Astrocyte (in vitro differentiated cells and primary cell): ENCODE measurements around the gene MAPK8IP3. TPM values are rescaled to one million over a fixed set of nuclear protein-coding genes. Genes with fewer than 3 reads are reported as not detected.

Experiments
- DNase-seq: peaks from one replicate; pipeline ENCODE4 v3.0.0-alpha.2; 2010; ENCODE audit warnings: low read depth
- FAIRE-seq: peaks from 2 replicates; lab custom pipeline; 2011; peaks lifted over from hg19 to GRCh38; lab: Jason Lieb, UNC
- H2AFZ ChIP-seq: 2 replicates; pipeline ENCODE4 v1.6.0; 2012; ENCODE audit warnings: low read depth, low read length, inconsistent platforms
- H3K27ac ChIP-seq: 2 replicates; pipeline ENCODE4 v1.5.1; 2011; ENCODE audit warnings: low read depth, low read length, inconsistent platforms
- H3K27me3 ChIP-seq: 2 replicates; pipeline ENCODE4 v1.6.0; 2011; ENCODE audit warnings: low read length, inconsistent platforms; ENCODE audit not compliant: insufficient read depth
- H3K36me3 ChIP-seq: 2 replicates; pipeline ENCODE4 v1.5.1; 2011; ENCODE audit warnings: low read length, inconsistent platforms; ENCODE audit not compliant: insufficient read depth
- H3K4me1 ChIP-seq: 2 replicates; pipeline ENCODE4 v1.5.1; 2011; ENCODE audit warnings: low read length, inconsistent platforms; ENCODE audit not compliant: insufficient read depth
- H3K4me2 ChIP-seq: 2 replicates; pipeline ENCODE4 v1.6.0; 2012; ENCODE audit warnings: low read length, inconsistent platforms
- H3K4me3 ChIP-seq: 2 replicates; pipeline ENCODE4 v1.5.1; 2011; ENCODE audit warnings: low read depth, mild to moderate bottlenecking, low read length, inconsistent platforms; ENCODE audit not compliant: insufficient read depth
- H3K79me2 ChIP-seq: 2 replicates; pipeline ENCODE4 v1.6.0; 2012; ENCODE audit warnings: mild to moderate bottlenecking, low read length, inconsistent platforms; ENCODE audit not compliant: insufficient read depth
- H3K9ac ChIP-seq: 2 replicates; pipeline ENCODE4 v1.6.0; 2012; ENCODE audit warnings: mild to moderate bottlenecking, low read length, inconsistent platforms
- H3K9me3 ChIP-seq: 2 replicates; pipeline ENCODE4 v1.5.1; 2012; ENCODE audit warnings: low read depth, mild to moderate bottlenecking, low read length, inconsistent platforms; ENCODE audit not compliant: insufficient read depth
- H4K20me1 ChIP-seq: 2 replicates; pipeline ENCODE4 v1.6.0; 2012; ENCODE audit warnings: low read length, inconsistent platforms; ENCODE audit not compliant: insufficient read depth
- H3K27ac Mint-ChIP-seq: one replicate; pipeline ENCODE4 v1.8.0; 2021; ENCODE audit warnings: mild to moderate bottlenecking, mixed read lengths; ENCODE audit not compliant: unreplicated experiment
- H3K27me3 Mint-ChIP-seq: one replicate; pipeline ENCODE4 v1.8.0; 2021; ENCODE audit warnings: low read depth, mixed read lengths; ENCODE audit not compliant: unreplicated experiment
- H3K36me3 Mint-ChIP-seq: one replicate; pipeline ENCODE4 v1.8.0; 2021; ENCODE audit warnings: low read depth, mixed read lengths; ENCODE audit not compliant: unreplicated experiment
- H3K4me1 Mint-ChIP-seq: one replicate; pipeline ENCODE4 v1.8.0; 2021; ENCODE audit warnings: low read depth, mixed read lengths; ENCODE audit not compliant: unreplicated experiment
- H3K4me3 Mint-ChIP-seq: one replicate; pipeline ENCODE4 v1.8.0; 2021; ENCODE audit warnings: mild to moderate bottlenecking, moderate library complexity, mixed read lengths; ENCODE audit not compliant: unreplicated experiment
- H3K9me3 Mint-ChIP-seq: one replicate; pipeline ENCODE4 v1.8.0; 2021; ENCODE audit warnings: mild to moderate bottlenecking, mixed read lengths; ENCODE audit not compliant: unreplicated experiment
- EZH2 ChIP-seq: IDR thresholded peaks from 2 replicates; pipeline ENCODE4 v1.6.1; 2012; ENCODE audit warnings: mild to moderate bottlenecking, low read length, inconsistent platforms; ENCODE audit not compliant: insufficient read depth
- total RNA-seq: library from RNA; stranded (reverse); gene quantifications from 2 replicates; pipeline ENCODE4 v1.2.1, GENCODE V29; 2021
- TF ChIP-seq, protein P1 (sequence below): IDR thresholded peaks from 2 replicates; pipeline ENCODE4 v1.5.1; 2011; ENCODE audit warnings: low read depth, mild to moderate bottlenecking, inconsistent platforms, low read length, moderate library complexity; ENCODE audit not compliant: insufficient read depth

MAPK8IP3 gene
- total RNA-seq, 1 donor from 2014 or later: 92.4 TPM

DNA sequence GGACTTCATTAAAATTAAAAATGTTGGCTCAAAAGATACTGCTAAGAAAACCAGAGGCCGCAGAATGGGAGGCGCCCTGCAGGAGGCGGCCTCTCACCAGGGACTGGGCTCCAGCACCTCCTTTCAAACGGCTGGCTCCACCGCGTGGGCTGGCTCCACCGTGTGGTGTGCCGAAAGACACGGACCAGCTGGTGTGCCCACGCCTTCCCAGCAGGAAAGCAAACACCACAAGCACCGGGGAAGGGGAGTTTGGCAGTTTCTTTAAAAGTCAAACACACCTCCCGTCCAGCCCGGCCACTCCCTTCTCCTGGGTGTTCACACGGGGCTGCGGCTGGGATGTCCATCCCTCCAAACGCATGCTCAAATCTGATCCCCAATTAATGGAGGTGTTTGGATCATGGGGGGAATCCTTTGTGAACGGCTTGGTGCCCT, 106.8 kb downstream of the MAPK8IP3 start:
- Histone ChIP-seq H3K9ac (no peak overlapping the region), H3K27ac (no peak overlapping the region), H3K4me1 (peaks cover 3% of the 10 kb centered on the region), H3K4me3 (no peak overlapping the region), H3K9me3 (no peaks in the 10 kb centered on the region), H3K4me2 (peak overlapping the region; percentile 25), H3K27me3 (no peaks in the 10 kb centered on the region), H3K79me2 (no peaks in the 10 kb centered on the region), H2AFZ (no peak overlapping the region), H3K36me3 (no peaks in the 10 kb centered on the region), H4K20me1 (peaks cover 3% of the 10 kb centered on the region)
- FAIRE-seq: no peak
- Mint-ChIP-seq H3K27me3 (no peaks in the 10 kb centered on the region), H3K9me3 (no peaks in the 10 kb centered on the region), H3K4me3 (no peak overlapping the region), H3K4me1 (no peaks in the 10 kb centered on the region), H3K36me3 (peaks cover 17% of the 10 kb centered on the region), H3K27ac (peak overlapping the region; percentile 22)
- TF ChIP-seq, protein P1, sequence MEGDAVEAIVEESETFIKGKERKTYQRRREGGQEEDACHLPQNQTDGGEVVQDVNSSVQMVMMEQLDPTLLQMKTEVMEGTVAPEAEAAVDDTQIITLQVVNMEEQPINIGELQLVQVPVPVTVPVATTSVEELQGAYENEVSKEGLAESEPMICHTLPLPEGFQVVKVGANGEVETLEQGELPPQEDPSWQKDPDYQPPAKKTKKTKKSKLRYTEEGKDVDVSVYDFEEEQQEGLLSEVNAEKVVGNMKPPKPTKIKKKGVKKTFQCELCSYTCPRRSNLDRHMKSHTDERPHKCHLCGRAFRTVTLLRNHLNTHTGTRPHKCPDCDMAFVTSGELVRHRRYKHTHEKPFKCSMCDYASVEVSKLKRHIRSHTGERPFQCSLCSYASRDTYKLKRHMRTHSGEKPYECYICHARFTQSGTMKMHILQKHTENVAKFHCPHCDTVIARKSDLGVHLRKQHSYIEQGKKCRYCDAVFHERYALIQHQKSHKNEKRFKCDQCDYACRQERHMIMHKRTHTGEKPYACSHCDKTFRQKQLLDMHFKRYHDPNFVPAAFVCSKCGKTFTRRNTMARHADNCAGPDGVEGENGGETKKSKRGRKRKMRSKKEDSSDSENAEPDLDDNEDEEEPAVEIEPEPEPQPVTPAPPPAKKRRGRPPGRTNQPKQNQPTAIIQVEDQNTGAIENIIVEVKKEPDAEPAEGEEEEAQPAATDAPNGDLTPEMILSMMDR: peak; percentile 35
- no peak for TF ChIP-seq EZH2
- peak; percentile 57 for DNase-seq

DNA sequence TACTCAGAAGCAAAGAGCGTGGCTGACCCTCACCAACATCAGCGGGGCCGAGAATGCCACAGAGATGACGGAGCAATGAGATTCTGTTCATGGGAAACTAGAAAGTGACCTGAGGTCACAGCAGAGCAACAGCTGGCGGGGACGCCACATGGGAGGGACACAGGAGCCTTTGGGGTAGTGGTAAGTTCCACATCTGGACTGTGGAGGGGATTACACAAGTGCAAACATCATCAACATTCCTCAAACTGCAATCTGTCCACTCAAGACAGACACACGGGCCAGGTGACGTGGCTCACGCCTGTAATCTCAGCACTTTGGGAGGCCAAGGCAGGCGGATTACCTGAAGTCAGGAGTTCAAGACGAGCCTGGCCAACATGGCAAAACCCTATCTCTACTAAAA, 109.5 kb downstream of the MAPK8IP3 start:
- FAIRE-seq (no peak), DNase-seq (no peak)
- no peak overlapping the region for H3K27ac Mint-ChIP-seq
- peaks cover 16% of the 10 kb centered on the region for H3K36me3 Mint-ChIP-seq
- peaks cover 3% of the 10 kb centered on the region for H3K4me1 ChIP-seq
- no peak overlapping the region for H2AFZ ChIP-seq
- H3K9ac ChIP-seq: no peak overlapping the region
- H3K79me2 ChIP-seq: no peaks in the 10 kb centered on the region
- no peak overlapping the region for H3K4me2 ChIP-seq
- no peaks in the 10 kb centered on the region for H3K36me3 ChIP-seq
- no peaks in the 10 kb centered on the region for H3K9me3 Mint-ChIP-seq
- no peak overlapping the region for H3K4me3 ChIP-seq
- H3K4me3 Mint-ChIP-seq: peak overlapping the region; percentile 47
- no peaks in the 10 kb centered on the region for H3K4me1 Mint-ChIP-seq
- H3K27me3 ChIP-seq: no peaks in the 10 kb centered on the region
- no peaks in the 10 kb centered on the region for H3K9me3 ChIP-seq
- TF ChIP-seq, protein P1: no peak
- TF ChIP-seq EZH2: no peak
- no peak overlapping the region for H3K27ac ChIP-seq
- no peaks in the 10 kb centered on the region for H3K27me3 Mint-ChIP-seq
- H4K20me1 ChIP-seq: peaks cover 3% of the 10 kb centered on the region

DNA sequence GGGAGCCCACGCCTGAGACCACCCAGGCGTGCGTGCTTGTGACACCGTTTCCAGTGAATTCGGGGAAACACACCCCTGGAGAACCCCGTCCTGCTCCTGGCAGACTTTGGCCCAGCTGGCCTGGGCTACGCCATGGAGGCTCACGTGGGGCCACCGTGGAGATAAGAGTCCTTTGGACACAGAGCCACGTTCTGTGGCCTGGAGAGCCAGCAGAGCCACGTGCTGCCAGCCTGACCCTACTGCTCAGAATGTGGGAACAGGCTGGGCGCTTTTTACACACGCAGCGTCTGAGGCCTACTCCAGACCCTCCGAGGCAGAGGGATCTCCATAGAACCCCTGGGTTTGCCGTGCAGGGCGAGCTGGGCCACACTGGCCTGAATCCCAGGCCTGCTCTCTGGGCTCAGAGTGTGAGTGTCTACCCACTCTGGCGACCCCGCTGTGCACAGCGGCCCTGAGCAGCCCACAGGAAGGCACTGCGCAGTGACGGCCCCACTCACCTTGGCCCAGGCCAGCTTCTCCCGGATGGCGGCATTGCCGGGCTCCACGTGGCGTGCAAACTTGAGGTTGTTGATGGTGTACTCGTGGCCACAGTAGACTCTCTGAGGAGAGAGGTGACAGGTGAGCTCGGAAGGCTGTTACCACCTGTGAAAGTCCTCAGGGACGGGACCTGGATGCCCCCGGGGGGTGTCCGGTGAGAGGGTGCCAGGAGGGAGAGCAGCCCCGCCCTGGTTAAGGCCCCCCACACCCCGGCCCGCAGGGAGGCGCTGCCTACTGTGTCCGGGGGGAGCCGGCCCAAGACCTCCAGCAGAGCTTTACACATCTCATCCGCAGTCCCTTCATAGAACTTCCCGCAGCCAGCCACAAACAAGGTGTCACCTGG, 110.6 kb downstream of the MAPK8IP3 start:
- Histone ChIP-seq H3K27me3 (no peaks in the 10 kb centered on the region), H3K4me2 (no peak overlapping the region), H3K9me3 (no peaks in the 10 kb centered on the region), H3K4me3 (no peak overlapping the region), H4K20me1 (peaks cover 3% of the 10 kb centered on the region), H3K4me1 (peaks cover 3% of the 10 kb centered on the region), H3K27ac (no peak overlapping the region), H3K36me3 (no peaks in the 10 kb centered on the region), H3K79me2 (no peaks in the 10 kb centered on the region), H2AFZ (no peak overlapping the region), H3K9ac (no peak overlapping the region)
- TF ChIP-seq, protein P1: no peak
- Mint-ChIP-seq H3K36me3 (peaks cover 13% of the 10 kb centered on the region), H3K9me3 (no peaks in the 10 kb centered on the region), H3K4me1 (no peaks in the 10 kb centered on the region), H3K27ac (no peak overlapping the region), H3K27me3 (no peaks in the 10 kb centered on the region), H3K4me3 (no peak overlapping the region)
- FAIRE-seq (no peak), DNase-seq (no peak)
